Activated CD8-positive, alpha-beta memory T cell treated with anti-CD3 and anti-CD28 coated beads for 24 hours (primary cell): ENCODE data around the gene PKMYT1.

Experiments used
- DNase-seq: peaks from one replicate; pipeline ENCODE4 v3.0.0-alpha.2; 2020

The PKMYT1 gene

DNA sequence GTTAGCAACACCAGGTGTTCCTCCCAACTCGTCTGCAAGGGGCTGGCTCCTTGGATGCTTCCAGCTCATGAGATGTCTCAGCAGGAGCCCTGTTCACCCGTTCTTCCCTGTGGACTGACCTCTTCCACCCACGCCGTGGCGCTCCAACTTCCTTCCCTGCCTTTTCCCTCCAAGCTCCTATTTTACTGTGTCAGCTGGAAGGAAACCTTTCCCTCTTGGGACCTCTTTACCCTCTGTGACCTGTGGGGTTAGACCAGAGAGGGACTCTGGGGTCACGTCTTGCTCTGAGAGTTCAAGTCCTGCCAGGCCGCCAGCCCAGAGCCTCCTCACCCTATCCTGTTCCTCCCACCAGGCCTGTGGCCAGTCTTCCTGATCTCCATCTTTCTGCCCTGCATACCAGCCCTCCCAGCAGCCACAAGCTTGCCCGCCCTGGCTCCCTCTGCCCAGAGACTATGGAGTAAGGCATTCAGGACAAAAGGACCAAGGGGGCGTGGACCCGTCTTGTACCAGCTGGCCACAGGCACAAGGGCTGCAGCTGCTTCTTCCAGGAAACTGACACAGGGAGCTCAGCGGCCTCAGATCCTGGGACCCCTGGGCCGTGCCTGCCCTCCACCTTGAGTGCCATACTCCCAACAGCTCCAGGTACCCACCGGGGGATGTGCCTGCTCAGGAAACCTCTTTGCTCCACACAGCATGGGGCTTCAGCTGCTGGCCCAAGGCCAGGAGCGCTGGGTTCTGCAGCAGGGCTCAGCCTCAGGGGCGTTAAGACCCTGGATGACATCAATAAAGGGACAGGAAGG is 8.1 kb downstream of the PKMYT1 start:
- DNase-seq: no peak

DNA sequence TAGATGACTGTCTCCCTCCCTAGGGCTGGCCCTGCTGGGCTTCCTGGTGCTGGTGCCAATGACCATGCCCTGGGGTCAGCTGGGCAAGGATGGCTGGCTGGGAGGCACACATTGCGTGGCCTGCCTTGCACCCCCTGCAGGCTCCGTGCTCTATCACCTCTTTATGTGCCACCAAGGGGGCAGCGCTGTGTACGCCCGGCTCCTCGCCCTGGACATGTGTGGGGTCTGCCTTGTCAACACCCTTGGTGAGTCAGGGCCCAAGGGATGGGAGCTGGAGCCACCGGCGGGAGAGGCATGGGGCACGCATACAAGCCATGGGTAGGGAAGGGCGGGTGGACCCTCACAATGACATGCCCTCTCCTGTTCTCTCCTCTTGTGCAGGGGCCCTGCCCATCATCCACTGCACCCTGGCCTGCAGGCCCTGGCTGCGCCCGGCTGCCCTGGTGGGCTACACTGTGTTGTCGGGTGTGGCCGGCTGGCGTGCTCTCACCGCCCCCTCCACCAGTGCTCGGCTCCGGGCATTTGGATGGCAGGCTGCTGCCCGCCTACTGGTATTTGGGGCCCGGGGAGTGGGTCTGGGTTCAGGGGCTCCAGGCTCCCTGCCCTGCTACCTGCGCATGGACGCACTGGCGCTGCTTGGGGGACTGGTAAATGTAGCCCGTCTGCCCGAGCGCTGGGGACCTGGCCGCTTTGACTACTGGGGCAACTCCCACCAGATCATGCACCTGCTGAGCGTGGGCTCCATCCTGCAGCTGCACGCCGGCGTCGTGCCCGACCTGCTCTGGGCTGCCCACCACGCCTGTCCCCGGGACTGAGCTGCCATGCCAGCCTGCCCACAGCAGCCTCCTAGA is 8.9 kb downstream of the PKMYT1 start:
- no peak for DNase-seq

- no peak for DNase-seq
These were observed 9.7 kb downstream of the PKMYT1 start for GRCh38 chr16:2970563-2970962.

DNA sequence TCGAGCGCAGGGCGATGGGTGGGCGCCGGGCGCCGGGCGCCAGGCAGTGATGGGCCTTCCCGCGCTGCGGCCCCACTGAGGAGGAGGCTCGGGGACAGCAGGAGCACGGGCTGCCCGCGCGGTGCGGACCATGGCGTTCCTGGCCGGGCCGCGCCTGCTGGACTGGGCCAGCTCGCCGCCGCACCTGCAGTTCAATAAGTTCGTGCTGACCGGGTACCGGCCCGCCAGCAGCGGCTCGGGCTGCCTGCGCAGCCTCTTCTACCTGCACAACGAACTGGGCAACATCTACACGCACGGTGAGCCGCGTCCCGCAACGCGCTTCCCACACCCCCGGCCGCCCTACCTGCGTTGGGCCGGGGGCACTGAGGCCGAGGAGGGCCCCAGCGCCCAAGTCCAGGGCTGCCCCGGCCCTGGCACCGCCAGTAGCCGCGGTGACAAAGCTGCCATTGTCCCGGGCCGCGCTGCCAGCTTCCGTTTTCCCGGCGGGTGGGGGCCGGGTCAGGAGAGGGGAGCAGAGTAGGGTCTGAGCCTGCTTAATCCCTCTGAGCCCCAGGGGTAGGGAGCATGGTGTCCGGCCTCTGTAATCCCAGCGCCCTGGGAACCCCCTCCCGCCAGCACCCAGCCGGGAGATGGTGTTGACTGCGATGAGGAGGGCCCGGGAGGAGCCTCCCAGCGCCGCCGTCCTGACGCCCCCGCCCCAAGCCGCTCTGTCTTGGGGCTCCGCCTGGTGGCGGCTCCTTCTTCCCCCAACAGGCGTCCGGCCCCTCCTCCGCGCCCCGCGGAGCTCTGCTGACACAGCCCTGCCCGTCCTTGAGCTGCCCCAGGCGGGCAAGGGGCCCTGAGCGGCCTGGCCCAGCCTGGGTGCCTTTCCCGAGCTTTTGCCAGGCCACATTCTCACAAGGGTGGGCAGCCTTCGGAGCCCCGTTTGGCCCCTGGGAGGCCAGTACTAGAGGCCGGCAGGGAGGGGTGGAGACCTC is 10.4 kb downstream of the PKMYT1 start:
- peak; percentile 87 for DNase-seq

DNA sequence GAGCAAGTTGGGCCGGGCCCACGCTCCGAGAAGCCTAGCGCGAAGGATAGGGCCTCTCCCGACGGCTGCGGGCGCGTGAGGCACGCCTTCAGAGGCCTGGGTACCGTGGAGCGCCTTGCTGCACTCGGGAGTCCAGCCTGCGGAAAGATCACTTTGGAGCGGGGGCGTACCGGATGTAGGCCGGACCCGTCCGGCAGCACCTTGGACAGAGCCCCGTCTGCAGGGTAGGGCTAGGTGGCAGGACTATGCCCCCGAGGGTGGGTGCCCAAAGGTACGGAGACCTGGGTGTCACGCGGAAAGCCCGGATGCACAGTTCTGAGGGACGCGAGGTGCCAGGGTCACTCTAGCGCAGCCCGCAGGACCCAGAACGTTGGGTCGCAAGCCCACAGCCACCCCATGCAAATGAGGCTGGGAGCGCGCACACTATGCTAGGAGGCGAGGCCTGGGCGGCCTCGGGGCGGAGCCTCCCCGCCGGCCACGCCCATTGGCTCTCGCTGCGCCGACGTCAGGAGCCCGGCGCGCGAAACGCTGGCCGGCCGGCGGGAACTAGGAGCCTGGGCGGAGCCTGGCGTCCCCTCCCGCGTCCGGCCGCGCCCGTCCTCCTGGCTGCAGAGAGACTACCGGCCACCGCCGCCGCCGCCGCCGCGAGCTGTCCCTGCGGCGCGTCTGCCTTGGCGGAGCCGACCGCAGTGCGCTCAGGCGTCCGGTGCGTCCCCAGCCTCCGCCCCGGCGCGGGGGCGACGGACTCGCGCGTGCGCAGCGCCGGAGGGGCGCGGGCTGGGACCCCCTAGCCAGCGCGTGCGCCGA is 11.3 kb downstream of the PKMYT1 start, which contains the start of gene PAQR4:
Gene PAQR4 (plus strand): TSS at position 611 of the 807 bp plus-strand sequence. CDS start 327 bp downstream, outside the sequence.
- peak; percentile 92 for DNase-seq

DNA sequence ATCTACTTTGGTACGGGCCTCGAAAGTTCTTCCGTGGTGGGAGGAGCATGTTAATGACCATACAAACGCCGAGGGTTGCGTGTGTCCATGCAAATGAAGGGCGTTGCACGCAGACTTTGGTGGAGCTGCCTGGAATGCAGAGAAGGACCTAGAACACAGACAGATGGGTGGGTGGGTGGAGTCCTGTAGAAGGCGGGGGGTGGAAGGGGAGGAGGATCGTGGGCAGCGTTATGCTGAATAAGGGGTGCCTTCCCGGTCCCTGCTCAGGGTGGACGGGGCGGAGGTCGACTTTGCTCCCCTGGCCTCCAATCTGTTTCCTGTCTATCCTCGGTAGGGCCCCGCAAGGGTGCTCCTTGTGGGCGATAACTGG is 11.9 kb downstream of the PKMYT1 start:
- DNase-seq: no peak

- DNase-seq: no peak
These were observed 12.5 kb downstream of the PKMYT1 start for GRCh38 chr16:2967721-2968161.

- no peak for DNase-seq
These were observed 13.0 kb downstream of the PKMYT1 start for GRCh38 chr16:2967211-2967631.

DNA sequence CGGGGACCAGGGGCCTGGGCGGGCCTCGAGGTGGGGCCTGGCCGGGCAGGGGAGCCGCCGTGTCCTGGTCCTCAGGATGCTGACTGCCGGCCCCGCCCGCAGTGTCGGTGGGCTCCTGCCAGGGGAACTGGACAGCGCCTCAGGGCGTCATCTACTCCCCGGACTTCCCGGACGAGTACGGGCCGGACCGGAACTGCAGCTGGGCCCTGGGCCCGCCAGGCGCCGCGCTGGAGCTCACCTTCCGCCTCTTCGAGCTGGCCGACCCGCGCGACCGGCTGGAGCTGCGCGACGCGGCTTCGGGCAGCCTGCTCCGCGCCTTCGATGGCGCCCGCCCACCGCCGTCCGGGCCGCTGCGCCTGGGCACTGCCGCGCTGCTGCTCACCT is 13.4 kb downstream of the PKMYT1 start:
- DNase-seq: no peak

DNA sequence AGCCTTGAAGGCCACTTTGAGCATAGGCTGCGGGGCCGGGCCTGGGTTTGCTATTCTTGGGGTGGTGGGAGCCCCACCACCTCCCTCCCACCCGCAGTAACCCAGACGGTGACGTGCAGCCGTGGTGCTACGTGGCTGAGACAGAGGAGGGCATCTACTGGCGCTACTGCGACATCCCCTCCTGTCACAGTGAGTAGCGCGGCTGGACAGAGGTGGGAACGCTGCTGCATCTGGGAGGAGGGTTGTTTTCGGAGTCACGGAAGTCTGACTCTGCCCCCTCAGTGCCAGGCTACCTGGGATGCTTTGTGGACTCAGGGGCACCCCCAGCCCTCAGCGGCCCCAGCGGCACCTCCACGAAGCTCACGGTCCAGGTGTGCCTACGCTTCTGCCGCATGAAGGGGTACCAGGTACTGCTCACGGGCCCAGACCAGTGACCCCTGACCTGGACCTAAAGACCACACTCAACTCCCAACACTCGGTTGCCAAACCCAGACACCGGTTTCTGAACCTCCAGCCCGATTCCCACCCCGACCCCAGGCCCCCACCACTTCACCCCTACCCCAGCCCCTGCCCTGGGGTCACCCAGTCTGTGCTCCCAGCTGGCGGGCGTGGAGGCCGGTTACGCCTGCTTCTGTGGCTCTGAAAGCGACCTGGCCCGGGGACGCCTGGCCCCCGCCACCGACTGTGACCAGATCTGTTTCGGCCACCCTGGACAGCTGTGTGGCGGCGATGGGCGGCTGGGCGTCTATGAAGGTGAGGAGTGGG is 14.0 kb downstream of the PKMYT1 start:
- DNase-seq: no peak

- DNase-seq: peak; percentile 82
These were observed 15.5 kb downstream of the PKMYT1 start for GRCh38 chr16:2964475-2965336.

DNA sequence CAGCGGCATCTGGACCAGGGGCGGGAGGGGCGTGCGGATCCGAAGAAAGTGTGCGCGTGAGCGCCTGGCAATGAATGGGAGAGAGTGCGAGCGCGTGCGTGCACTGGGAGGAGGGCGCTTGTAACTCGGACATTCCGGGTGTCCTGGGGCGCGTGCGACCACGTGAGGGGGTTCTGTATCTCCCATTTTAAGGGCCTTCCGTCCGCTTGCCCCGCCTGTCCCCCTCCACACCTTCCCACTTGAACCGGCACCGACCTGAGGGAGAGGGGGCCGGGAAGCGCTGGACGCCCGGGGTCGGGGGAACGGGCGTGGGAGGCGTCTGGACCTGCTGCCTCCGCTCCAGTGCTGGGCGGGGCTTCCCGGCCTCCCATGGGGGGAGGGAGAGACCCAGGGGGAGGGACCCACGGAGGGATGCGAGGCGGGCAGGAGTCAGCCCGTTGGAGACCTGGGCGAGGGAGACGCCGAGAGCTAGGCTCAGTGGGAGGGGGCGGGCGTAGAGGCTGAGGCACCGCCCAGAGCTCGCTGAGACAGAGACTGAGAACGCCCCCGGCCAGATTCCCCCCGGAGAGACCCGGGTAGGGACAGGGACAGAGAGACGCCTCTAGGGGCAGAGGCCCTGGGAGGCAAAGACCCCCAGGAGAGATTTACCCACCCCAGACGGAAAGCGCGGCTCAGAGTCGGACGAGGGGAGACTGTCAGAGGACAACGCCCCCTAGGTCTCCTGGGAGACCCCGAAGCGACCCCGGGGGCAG is 16.3 kb downstream of the PKMYT1 start, which contains the start of gene KREMEN2:
Gene KREMEN2 (plus strand): TSS at position 553 of the 752 bp plus-strand sequence. CDS start 246 bp downstream, outside the sequence.
- peak; percentile 73 for DNase-seq

GRCh38 chr16:2963074-2963722 is 17.0 kb downstream of the PKMYT1 start:
- DNase-seq: no peak

- no peak for DNase-seq
These were observed 17.7 kb downstream of the PKMYT1 start for GRCh38 chr16:2962334-2963073.

- DNase-seq: no peak
These were observed 19.8 kb downstream of the PKMYT1 start for GRCh38 chr16:2960183-2961010.

- DNase-seq: no peak
These were observed 21.0 kb downstream of the PKMYT1 start for GRCh38 chr16:2959206-2959605.

- DNase-seq: no peak
These were observed 23.7 kb downstream of the PKMYT1 start for GRCh38 chr16:2956579-2956956.
